Measurements from ENCODE around the gene DLD.
"Not testable (repeated sequence)": the region's sequence is repeated elsewhere in the genome, so short reads cannot be mapped to it uniquely, and the experiment has no call there.

DLD gene

GRCh38 chr7:107946451-107946850, 55.5 kb downstream of the DLD start:
- no peak for FAIRE-seq

GRCh38 chr7:107946881-107947280, 55.9 kb downstream of the DLD start:
- FAIRE-seq: no peak

DNA sequence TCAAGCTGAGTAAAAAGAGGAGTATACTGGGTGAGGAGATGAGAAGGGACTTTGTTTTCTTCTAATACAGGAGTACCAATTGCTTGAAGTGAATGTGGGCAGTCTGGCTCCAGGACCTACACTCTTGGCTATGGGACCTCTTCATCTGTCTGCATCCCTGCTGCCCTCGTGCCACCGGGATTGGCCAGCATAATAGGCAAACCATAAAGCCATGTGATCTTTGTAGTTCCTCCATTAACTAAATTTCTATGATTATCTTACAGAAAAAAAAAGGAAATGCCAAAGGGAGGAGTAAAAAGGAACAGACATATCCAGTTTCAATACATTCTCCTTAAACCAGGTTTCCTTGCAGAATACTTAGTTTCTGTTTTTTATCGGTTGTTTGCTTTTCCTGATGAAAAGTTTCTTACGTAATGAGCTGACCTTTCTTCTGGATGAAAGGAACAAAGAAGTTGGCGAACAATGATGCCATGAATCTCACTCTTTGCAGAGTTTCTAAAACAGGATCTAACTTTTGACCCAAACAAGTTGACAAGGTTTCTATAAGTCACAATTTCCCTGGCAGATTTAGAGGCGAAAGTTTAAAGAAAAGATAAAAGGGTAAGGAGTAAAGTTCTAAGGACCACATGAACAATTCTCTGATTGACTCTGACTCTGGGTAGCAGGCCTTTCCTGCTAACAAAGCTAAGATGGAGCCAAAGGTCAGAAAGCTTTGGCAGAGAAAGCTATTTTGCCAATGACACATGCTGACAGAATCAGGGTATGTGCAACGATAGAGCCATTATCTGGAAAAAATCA, 57.9 kb downstream of the DLD start:
- FAIRE-seq: no peak

DNA sequence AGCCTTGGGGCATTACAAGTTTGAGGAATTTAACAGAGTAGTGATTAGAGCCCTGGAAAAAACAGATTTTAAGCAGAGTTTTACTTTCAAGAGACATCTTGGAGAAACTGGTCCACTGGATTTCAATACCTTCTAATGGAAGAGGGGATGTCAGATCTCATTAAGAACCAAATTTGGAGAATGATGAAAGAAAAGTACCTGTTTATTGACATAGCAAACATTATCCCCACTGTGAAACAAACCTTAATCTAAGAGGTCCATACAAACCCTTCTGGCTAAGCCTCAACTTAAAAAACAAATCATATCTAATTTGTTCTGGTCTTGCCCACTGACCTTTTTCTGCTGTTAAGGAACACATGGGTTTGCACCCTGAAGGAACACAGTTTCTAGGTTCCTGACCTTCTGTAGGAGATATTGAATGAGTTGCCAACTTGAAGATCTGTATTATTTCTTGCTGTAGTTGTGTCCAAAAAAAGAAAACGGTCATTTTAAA, 58.5 kb downstream of the DLD start:
- FAIRE-seq: no peak

DNA sequence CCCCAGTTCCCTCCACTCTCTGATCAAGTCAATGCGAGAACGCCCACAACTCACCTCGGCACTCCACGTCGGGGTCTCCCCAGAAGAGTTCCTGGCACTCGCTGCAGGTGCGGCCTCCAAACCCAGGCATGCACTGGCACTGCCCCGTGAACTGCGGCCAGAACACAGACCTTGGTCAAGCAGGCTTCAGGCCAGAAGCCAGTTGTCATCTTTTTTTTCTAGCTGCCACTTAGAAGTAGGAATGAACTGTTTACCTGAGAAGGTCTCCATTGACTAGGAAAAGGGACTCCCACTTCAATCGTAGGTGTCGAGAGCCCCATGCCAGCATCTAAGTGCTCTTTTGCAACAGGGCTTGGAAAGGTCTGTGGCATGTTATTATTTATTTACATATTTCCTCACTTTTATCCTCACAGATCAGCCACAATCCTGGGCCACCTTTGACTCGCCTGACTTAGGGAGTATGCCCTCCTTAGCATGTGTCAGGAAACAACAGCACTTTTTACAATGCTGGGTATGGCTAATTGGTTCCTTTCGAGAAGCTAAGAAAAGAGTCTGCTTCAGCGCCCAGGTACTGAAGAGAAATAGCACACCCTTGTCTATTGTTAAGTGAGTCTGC, 60.3 kb downstream of the DLD start:
- no peak for FAIRE-seq

- no peak for FAIRE-seq
Observed at GRCh38 chr7:107951896-107952295, 60.9 kb downstream of the DLD start.

DNA sequence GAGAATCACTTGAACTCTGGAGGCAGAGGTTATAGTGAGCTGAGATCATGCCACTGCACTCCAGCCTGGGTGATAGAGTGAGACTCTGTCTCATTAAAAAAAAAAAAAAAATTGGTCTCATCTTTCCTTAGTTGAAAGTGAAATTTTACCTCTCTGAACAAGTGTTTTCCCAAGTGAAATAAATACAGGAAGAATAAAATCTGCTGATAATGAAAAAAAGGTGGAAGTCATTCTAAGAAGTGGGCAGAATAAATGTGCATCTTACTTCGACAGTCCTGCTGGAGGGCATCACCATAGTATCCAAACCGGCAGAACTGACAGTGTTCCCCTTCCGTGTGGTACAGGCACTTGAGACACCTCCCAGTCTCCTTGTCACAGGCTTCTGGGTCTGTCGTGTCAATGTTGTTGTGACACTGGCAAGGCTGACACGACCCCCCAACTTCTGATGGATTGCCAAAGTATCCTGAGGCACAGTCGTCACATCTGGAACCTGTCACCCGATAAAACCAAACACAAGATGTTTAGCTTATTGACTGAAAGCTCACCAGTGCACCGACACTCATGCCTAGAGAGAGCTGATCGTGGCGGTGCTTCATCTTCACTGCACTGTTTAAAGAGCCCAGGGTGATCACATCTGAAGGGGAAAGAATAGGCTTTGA, 62.4 kb downstream of the DLD start:
- no peak for FAIRE-seq

GRCh38 chr7:107953924-107954303, 62.9 kb downstream of the DLD start:
- FAIRE-seq: no peak

DNA sequence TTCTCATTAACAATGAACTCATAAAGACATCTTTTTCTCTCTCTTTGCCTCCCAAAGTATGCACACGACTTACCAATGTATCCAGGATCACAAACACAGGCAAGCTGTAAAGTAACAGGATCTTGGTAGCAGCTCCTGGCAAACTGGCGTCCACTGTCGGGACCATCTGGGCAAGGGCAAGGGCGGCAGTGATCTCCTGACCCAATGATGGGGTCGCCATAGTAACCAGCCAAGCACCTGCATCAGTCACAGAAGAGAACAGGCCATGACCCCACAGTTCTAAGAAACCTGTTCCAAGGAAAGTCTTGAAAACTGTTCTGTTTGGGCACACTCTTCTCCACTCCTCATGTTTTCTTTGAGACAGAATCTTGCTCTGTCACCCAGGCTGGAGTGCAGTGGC, 64.4 kb downstream of the DLD start:
- no peak for FAIRE-seq

- not testable (repeated sequence) for FAIRE-seq
Observed at GRCh38 chr7:107956950-107957349, 66.0 kb downstream of the DLD start.

DNA sequence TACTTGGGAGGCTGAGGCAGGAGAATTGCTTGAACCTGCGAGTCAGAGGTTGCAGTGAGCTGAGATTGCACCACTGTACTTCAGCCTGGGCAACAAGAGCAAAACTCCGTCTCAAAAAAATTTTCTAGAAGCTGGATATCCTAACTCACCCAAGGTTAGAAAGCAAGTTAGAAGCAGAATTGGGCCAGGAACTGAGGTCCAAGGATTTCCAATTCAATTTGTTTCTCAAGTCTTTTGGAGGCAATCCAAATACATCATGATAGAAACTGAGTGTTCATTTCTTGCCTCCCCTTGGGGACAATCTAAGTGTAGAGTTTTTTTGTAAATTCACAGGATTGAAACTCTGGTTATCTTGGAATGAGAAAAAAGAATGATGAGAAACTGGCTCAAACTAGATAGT, 66.5 kb downstream of the DLD start:
- FAIRE-seq: no peak

GRCh38 chr7:107958764-107959526, 68.0 kb downstream of the DLD start:
- no peak for FAIRE-seq

DNA sequence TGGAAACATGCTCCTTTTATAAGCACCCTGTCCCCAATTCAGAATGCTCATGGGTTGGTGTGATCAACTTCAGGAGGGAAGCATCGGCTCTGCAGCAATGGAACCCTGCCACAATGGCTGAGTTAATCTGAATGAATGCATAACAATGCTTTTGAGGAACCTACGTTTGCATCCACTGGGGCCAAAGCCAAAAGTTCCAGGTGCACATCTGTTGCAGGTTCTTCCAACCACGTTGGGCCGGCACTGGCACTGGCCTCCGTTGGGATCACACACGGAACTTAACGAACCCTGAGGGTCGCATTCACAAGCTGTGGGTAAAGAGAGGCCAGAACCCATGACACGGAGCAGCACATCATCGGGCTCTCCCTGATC, 68.5 kb downstream of the DLD start:
- FAIRE-seq: no peak

GRCh38 chr7:107960272-107960671, 69.3 kb downstream of the DLD start:
- no peak for FAIRE-seq

GRCh38 chr7:107961405-107961804, 70.4 kb downstream of the DLD start:
- FAIRE-seq: no peak

GRCh38 chr7:107962817-107963216, 71.8 kb downstream of the DLD start:
- no peak for FAIRE-seq

DNA sequence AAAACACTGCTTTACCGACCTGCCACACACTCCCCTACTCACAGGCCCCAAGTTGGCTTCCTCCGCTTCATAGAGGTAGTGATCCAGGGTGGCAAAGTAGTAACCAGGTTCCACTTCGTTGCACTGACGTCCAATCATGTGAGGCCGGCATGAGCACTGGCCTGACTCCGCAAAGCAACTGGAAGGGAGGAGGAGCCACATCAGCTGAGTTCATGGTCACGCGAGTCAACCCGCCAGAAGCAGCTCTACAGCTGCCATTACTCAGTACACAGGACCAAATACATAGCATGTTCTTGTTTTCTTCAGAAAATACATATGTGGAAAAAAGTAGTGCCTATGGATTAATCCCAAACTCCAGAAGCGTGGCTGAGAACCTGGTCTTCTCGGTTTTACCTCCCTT, 73.5 kb downstream of the DLD start:
- no peak for FAIRE-seq

- FAIRE-seq: no peak
Observed at GRCh38 chr7:107966711-107967110, 75.7 kb downstream of the DLD start.

DNA sequence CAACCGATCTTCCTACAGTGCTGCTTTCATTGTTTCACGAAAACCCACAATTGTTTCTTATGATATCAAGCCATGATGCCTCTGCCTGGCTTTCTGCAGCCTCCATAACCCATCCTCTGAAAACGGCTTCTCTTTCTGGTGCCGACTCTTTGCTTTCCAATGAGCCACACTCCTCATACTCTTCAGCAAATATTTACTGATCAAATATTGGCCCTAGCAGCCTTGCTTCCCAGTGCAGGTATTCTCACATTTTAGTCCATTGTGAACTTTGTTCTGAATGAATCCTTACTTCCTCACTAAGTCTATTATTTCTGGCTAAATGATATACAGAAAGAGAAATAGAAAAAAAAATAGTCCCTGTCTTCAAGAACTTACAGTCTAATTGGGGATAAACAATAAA, 76.4 kb downstream of the DLD start:
- FAIRE-seq: no peak

GRCh38 chr7:107968449-107968848, 77.5 kb downstream of the DLD start:
- FAIRE-seq: no peak

GRCh38 chr7:107969856-107970255, 78.9 kb downstream of the DLD start:
- FAIRE-seq: no peak

Measured in endometrium (tissue), 2 donors.